HepG2 (cell line): ENCODE results near the gene ZNF674.
A peak's percentile ranks its signal among the peaks of the same experiment; 100 is the strongest.

Source experiments
- EP300 ChIP-seq, 3 experiments: sonication (generic) in 1 of 3; formaldehyde crosslinking in 1 of 3; IDR thresholded peaks; 2 replicates each; pipeline versions ENCODE4 v1.5.1 to v1.6.1; 2011 to 2020; ENCODE audit warnings: low read depth in 2 of 3, low read length in 2 of 3, borderline replicate concordance in 1 of 3, improper control_type of control experiment in 1 of 3, mild to moderate bottlenecking in 1 of 3, missing genetic modification reagents in 1 of 3, moderate library complexity in 1 of 3
- JUN ChIP-seq: sonication (generic); formaldehyde crosslinking; IDR thresholded peaks from 2 replicates; pipeline ENCODE4 v1.4.0; 2020; ENCODE audit warnings: mild to moderate bottlenecking, missing genetic modification reagents
- TBP ChIP-seq: sonication (generic); formaldehyde crosslinking; IDR thresholded peaks from 2 replicates; pipeline ENCODE4 v1.5.0; 2020; ENCODE audit warnings: missing genetic modification reagents
- TCF7 ChIP-seq: sonication (generic); IDR thresholded peaks from 2 replicates; pipeline ENCODE4 v1.6.1; 2016; ENCODE audit warnings: antibody characterized with exemption, low read depth
- ZNF501 ChIP-seq: sonication (generic); formaldehyde crosslinking; IDR thresholded peaks from 2 replicates; pipeline ENCODE4 v1.5.1; 2020; ENCODE audit warnings: mild to moderate bottlenecking, moderate library complexity, missing genetic modification reagents
- ZNF577 ChIP-seq: sonication (generic); formaldehyde crosslinking; IDR thresholded peaks from 2 replicates; pipeline ENCODE4 v1.4.0; 2020; ENCODE audit warnings: mild to moderate bottlenecking, low read depth, missing genetic modification reagents, borderline replicate concordance
- ZSCAN25 ChIP-seq: sonication (generic); formaldehyde crosslinking; IDR thresholded peaks from 2 replicates; pipeline ENCODE4 v1.8.0; 2022; ENCODE audit warnings: mild to moderate bottlenecking, missing genetic modification reagents
- TF ChIP-seq, protein P1 (sequence below): sonication (generic); formaldehyde crosslinking; IDR thresholded peaks from 2 replicates; pipeline ENCODE4 v1.5.0; 2020; ENCODE audit warnings: mild to moderate bottlenecking, missing genetic modification reagents, moderate library complexity

DNA sequence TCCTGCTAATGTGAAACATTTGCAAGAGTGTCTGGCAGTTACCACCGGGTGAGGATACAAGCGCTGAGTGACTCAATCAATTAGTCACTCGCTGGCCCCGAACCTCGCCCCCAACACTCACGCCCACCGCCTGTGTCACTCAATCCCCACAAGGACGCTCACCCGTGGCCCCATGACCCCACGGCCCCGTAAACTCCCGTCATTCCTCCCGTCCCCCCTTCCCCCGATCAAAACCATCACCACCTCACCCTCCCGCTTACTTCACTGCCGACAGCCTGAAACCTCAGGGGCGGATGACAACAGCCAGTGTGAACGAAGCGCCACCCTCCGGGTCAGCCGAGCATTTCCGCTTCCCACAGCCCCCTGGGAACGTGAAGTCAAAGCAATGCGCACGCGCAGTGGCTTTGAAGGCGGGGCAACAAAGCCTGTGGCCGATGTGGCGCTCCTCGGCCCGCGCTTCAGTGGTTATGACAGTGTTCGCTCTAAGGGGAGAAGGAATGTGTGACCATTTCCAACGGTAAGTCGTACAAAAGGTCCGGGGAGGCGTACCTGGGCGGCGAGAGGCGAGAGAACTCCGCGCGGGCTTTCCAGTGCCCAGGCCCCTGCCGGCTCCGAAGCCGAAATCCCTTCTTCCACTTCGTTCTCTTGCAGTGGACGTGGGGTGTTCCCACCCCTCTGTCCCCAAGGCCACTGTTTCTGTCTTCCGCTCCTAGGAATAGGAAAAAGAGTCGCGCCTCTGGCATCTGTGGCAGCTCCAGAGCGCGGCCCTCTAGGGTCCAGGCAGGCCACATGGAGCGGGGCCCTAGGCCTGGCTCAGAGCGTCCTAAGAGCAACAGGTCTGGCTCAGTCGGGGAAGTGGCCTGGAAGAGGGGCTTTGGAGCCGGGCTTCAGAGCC lies at the start of gene ZNF674:
- TF ChIP-seq ZNF577 (CRISPR knock-in tag) (no peak), ZNF501 (CRISPR knock-in tag) (peak; percentile 48; the same call in 1 of the 2 replicates), JUN (CRISPR knock-in tag) (no peak), EP300 (IDR thresholded peaks at IDR 0.05; ENCODE audit: low read depth in 2 of 2, low read length in 2 of 2) (no peak; a peak in 1 of 4 replicates), EP300 (CRISPR knock-in tag; IDR thresholded peaks at IDR 0.05; ENCODE audit: borderline replicate concordance) (no peak), TBP (CRISPR knock-in tag) (no peak), TCF7 (no peak), ZSCAN25 (CRISPR knock-in tag) (no peak)
- TF ChIP-seq, protein P1, sequence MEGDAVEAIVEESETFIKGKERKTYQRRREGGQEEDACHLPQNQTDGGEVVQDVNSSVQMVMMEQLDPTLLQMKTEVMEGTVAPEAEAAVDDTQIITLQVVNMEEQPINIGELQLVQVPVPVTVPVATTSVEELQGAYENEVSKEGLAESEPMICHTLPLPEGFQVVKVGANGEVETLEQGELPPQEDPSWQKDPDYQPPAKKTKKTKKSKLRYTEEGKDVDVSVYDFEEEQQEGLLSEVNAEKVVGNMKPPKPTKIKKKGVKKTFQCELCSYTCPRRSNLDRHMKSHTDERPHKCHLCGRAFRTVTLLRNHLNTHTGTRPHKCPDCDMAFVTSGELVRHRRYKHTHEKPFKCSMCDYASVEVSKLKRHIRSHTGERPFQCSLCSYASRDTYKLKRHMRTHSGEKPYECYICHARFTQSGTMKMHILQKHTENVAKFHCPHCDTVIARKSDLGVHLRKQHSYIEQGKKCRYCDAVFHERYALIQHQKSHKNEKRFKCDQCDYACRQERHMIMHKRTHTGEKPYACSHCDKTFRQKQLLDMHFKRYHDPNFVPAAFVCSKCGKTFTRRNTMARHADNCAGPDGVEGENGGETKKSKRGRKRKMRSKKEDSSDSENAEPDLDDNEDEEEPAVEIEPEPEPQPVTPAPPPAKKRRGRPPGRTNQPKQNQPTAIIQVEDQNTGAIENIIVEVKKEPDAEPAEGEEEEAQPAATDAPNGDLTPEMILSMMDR, result peak; percentile 83
